Pons (tissue), 1 donor: Measurements from ENCODE around the gene KIF15.
"Not testable (repeated sequence)": the region's sequence is repeated elsewhere in the genome, so short reads cannot be mapped to it uniquely, and the experiment has no call there.

Experiments
- DNase-seq: peaks from one replicate; pipeline ENCODE4 v3.0.0-alpha.2; 2016; ENCODE audit warnings: low spot score

Gene KIF15

GRCh38 chr3:44827196-44827595, 65.6 kb downstream of the KIF15 start:
- DNase-seq = no peak

GRCh38 chr3:44831232-44831631, 69.6 kb downstream of the KIF15 start:
- no peak for DNase-seq

GRCh38 chr3:44832032-44832431, 70.4 kb downstream of the KIF15 start:
- no peak for DNase-seq

- no peak for DNase-seq
Measured at GRCh38 chr3:44832965-44833364, 71.4 kb downstream of the KIF15 start.

GRCh38 chr3:44833394-44833793, 71.8 kb downstream of the KIF15 start:
- no peak for DNase-seq

- no peak for DNase-seq
Measured at GRCh38 chr3:44835684-44836083, 74.1 kb downstream of the KIF15 start.

GRCh38 chr3:44842376-44842775, 80.8 kb downstream of the KIF15 start:
- DNase-seq = no peak

GRCh38 chr3:44845528-44846520, 84.2 kb downstream of the KIF15 start:
- DNase-seq = no peak

GRCh38 chr3:44848634-44849033, 87.0 kb downstream of the KIF15 start:
- no peak for DNase-seq

- not testable (repeated sequence) for DNase-seq
Measured at GRCh38 chr3:44856663-44857062, 95.1 kb downstream of the KIF15 start.

- DNase-seq = no peak
Measured at GRCh38 chr3:44860117-44860516, 98.5 kb downstream of the KIF15 start.

- peak; percentile 87 for DNase-seq
Measured at GRCh38 chr3:44861412-44862225, 100.0 kb downstream of the KIF15 start, which contains the start of gene TMEM42. TSS of gene TMEM42 (plus strand) at chr3:44861912. CDS start at chr3:44861925, 13 bp downstream.

GRCh38 chr3:44862226-44862637, 100.6 kb downstream of the KIF15 start:
- peak; percentile 21 for DNase-seq

- DNase-seq = no peak
Measured at GRCh38 chr3:44865272-44866035, 103.9 kb downstream of the KIF15 start.

- no peak for DNase-seq
Measured at GRCh38 chr3:44867421-44868111, 106.0 kb downstream of the KIF15 start.

GRCh38 chr3:44870375-44871061, 108.9 kb downstream of the KIF15 start:
- no peak for DNase-seq

GRCh38 chr3:44874308-44874707, 112.7 kb downstream of the KIF15 start, which contains the start of gene TGM4:
TSS of gene TGM4 (plus strand) at chr3:44874608. CDS start at chr3:44874679, 71 bp downstream.
- DNase-seq = no peak

- no peak for DNase-seq
Measured at GRCh38 chr3:44875596-44875995, 114.0 kb downstream of the KIF15 start.

GRCh38 chr3:44877333-44877732, 115.7 kb downstream of the KIF15 start:
- no peak for DNase-seq

- no peak for DNase-seq
Measured at GRCh38 chr3:44880284-44880683, 118.7 kb downstream of the KIF15 start.
